ENCODE measurements around the gene MGAT4D.

DNA sequence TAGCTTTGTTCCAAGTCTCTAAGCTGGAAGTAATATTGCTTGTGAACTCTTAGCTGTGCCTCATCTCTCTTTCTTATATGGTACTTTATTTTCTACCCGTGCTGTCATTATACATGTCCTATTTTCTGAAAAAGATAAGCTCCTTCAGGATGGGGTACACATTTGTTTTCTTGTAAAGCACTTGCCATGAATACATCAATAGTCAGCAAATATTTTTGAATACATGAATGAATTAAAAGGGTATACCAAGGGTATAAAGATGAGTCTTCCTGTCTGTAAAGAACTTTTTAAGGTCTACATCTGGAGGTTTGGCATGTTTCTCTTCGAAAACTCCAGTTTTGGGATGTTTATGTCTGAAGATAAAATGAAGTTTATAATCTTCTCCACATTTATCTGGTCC, 98.0 kb downstream of the MGAT4D start:
- TF ChIP-seq, protein P1, sequence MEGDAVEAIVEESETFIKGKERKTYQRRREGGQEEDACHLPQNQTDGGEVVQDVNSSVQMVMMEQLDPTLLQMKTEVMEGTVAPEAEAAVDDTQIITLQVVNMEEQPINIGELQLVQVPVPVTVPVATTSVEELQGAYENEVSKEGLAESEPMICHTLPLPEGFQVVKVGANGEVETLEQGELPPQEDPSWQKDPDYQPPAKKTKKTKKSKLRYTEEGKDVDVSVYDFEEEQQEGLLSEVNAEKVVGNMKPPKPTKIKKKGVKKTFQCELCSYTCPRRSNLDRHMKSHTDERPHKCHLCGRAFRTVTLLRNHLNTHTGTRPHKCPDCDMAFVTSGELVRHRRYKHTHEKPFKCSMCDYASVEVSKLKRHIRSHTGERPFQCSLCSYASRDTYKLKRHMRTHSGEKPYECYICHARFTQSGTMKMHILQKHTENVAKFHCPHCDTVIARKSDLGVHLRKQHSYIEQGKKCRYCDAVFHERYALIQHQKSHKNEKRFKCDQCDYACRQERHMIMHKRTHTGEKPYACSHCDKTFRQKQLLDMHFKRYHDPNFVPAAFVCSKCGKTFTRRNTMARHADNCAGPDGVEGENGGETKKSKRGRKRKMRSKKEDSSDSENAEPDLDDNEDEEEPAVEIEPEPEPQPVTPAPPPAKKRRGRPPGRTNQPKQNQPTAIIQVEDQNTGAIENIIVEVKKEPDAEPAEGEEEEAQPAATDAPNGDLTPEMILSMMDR (IDR thresholded peaks at IDR 0.05; ENCODE audit: borderline replicate concordance, extremely low read depth, low read length, poor library complexity, severe bottlenecking): no peak
- no peak for TF ChIP-seq EZH2 (IDR thresholded peaks at IDR 0.05; ENCODE audit: borderline replicate concordance, low read depth, low read length, severe bottlenecking)
